Stimulated activated CD8-positive, alpha-beta memory T cell treated with anti-CD3 and anti-CD28 coated beads, Interleukin-7, amount 100 ng/mL, for 4 hours (primary cell): Measurements from ENCODE around the gene TIMP2.

ENCODE experiments used
- DNase-seq, 2 donors: peaks; one replicate each; pipeline ENCODE4 v3.0.0-alpha.2; 2020; ENCODE audit warnings: low read depth in 2 of 2

Gene TIMP2

GRCh38 chr17:78839235-78839761, 85.9 kb downstream of the TIMP2 start:
- DNase-seq: no peak

DNA sequence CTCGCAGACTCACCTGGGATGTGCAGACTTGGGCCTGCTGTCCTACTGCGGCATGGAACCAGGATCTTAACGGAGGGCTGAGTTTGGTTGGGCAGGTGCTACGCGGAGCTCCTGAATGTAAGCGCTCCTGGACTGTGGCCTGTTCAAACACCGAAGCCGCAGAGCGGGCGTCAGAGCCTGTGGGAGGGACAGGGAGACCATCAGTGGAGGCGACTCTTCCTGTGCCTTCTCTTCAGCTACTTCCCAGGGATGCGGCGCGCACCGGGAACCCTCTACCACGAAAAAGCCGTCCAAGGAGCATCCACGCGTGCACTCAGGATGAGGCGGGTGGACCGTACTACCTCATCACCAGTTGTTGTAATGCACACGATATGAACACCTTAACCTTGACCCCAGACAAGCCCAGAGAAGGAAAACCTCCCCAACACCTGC, 86.6 kb downstream of the TIMP2 start:
- no peak for DNase-seq

DNA sequence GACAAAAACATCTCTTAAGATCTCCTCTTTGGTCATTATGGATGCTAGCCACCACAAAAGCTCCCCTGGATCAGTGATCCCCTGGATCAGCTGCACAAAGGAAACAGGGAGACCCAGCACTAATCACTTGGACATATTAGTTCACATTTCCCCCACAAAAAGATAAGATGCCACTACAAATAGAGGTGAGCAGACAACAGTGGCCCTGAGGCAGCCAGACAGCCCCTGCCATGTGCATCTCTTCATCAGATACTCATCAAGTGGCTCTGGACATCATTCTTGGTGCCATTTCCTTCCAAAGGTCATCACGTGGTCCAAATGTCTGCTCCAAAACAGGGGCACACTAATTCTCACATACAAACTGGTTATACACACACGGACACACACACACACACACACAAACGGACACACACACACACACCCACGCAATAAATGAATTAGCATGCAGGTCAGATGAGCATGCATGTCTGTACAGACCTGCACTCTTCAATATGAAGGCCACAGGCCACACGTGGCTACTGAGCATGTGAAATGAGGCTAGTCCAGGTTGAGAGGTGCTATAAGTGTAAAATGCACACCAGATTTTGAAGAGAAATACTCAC, 88.7 kb downstream of the TIMP2 start:
- no peak for DNase-seq

DNA sequence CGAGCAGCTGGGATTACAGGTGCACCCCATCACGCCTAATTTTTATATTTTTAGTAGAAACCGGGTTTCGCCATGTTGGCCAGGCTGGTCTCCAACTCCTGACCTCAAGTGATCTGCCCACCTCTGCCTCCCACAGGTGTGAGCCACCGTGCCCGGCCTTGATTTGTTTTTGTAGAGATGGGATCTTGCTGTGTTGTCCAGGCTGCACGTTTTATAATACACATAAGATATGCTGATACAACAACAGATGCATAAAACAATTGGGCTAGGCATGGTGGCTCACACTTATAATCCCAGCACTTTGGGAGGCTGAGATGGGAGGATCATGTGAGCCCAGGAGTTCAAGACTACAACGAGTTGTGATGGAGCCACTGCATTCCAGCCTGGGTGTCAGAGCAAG, 90.6 kb downstream of the TIMP2 start:
- DNase-seq: no peak

DNA sequence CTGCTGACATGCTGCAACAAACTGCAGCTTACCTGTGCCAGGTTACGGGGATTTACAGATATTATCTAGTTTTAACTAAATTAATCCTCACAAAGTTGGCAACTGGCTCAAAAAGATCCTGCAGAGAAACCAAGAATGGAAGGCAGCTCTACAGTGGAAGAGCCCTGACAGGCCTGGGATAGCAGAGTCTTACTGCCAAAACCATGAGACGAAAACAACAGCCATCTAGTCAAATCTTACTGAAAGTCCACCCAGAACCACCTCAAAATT, 92.7 kb downstream of the TIMP2 start:
- DNase-seq: no peak

- DNase-seq: no peak
Observed at GRCh38 chr17:78831688-78832540, 93.3 kb downstream of the TIMP2 start.

DNA sequence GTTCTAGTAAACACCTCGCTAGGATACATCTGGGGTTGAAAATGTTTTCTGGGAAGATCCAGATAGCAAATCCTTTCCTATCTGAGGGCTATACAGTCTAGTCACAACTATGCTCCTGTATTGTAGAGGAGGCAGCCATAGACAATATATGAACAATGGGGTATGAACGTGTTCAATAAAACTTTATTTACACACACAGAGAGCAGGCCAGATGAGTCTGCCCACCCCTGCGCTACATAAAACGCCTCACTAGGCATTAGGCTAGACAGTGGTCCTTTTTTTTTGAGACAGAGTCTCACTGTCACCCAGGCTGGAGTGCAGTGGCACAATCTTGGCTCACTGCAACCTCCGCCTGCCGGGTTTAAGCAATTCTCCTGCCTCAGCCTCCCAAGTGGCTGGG, 95.7 kb downstream of the TIMP2 start:
- DNase-seq: no peak

DNA sequence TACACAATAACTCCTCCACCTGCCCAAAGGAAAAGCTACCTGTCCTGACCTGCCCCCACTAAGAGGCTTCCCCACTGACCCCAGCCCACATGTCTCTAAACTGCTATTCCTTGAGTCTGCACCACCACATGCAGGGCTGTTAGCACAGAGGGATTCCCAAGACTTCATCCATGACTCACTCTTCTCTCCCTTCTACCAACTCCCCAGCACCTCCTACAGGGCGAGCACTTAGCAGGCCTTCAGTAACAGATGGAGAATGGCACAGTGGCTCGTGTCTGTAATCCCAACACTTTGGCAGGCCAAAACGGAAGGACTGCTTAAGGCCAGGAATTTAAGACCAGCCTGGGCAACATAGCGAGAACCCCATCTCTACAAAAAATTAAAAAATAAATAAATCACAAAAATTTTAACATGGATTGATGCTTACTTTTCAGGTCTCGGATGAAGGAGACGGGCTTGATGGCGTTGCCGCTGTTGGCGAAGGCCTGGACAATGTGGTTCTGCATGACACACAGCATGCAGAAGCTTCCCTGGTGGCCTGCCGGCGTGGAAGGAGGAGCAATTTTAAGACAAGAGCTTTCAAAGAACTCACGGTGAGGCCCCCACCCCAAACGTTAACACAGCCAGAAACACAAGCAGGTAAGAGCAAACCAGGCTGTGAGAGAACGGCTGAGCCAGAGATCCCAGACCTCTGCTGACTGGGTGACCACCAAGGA, 96.6 kb downstream of the TIMP2 start:
- DNase-seq: no peak

DNA sequence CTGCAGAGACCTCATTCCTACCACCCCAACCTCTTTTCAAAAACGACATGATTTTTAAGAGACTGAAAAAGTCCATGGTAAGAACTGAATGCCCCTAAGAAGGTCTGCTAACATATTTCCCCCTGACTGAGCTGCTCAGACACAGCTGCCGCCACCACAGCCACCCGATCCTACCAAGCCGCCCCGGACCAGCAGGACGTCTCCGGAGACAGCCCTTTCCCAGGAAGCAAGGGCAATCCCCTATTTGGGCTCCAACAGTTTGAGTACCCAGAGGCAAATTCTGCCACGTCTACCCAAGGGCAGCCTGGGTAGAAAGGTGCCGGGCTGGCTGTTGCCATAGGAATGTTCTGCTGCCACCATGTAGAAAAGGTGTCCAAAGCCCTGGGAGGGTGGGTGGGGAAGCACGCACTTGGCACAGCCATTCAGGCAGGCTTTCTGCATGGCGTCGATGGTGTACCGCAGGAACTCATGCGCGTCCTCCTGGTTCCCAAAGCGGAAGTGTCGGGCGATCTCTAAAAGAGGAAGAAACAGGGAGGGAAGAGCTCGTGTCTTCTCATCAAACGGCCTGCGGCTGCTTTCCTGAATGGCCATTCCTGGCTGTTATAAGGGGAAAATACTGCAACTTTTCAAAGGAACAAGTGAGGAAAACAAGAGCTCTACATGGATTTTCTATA, 98.2 kb downstream of the TIMP2 start:
- DNase-seq: no peak

DNA sequence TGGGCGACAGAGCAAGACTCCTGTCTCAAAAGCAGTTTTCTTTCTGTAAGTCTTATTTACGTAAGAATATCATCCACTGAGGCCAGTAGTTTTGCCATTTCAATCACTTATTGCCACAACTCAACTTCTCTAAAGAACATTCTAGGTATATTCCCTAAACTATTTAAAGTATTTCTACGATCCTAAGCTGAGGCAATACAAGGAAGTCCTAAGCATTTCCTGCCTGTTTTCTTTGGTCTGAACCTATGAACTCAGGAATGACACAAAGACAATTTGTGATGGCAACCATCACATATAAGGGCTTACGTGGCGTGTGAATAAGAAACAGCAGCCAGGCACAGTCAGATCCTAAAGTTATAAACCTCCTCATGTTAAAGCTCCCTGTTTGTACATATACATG, 98.8 kb downstream of the TIMP2 start:
- no peak for DNase-seq

- DNase-seq: no peak
Observed at GRCh38 chr17:78825696-78826095, 99.5 kb downstream of the TIMP2 start.

- DNase-seq: no peak
Observed at GRCh38 chr17:78824240-78824639, 100.9 kb downstream of the TIMP2 start.

DNA sequence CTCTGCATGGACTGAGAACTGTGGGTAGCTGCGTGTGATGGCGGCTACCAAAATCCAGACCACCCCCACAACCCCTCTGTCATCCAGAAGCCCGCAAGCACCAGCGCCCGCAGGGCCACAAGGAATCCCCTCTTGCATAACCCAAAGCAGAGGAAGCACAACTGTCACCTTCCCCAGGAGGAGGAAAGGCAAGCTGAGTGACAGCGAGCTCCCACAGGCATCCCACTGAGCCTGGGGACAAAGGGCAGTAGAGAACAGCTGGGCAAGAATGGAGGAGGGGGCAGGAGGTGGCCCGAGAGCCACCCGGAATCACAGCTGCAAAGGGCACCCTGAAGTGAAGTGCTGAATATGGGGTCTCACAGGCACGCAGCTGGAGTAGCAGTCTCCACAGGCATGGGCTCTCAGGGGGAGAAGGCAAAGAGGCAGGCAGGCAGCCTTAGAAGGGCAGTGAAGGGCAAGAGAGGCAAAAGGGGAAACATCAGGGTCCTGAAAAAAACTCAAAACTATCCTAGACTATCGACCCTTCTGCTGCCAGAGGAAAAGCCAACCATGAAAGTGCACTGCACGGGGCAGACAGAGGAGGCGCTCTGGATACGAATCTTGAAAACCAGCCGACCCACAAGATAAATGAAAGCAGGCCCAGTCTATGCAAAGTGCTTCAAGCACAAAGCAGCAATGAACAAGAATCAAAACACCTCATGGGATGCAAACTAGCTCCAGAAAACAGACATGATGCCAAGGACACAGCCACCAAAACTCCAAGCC, 101.7 kb downstream of the TIMP2 start:
- DNase-seq: no peak

- DNase-seq: no peak
Observed at GRCh38 chr17:78822552-78822951, 102.6 kb downstream of the TIMP2 start.

DNA sequence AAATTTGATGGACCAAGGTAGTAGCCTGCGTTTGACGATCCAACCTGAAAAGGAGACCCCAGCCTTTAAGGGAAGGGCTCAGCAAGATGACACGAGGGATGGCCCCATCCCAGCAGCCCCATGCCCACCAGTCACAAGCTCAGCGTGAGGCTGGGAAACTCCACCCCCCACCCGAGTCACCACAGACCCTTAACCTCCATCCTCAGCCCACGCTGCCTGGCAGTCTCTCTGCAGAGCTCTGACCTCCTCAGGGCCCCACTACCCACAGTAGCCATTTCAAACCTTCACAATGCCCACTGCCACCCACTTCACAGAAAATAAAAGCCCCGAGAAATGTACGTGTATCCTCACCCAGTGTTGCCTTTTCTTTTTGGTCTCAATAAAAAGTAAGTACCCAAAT, 103.2 kb downstream of the TIMP2 start:
- DNase-seq: no peak

GRCh38 chr17:78820841-78821240, 104.3 kb downstream of the TIMP2 start:
- no peak for DNase-seq

DNA sequence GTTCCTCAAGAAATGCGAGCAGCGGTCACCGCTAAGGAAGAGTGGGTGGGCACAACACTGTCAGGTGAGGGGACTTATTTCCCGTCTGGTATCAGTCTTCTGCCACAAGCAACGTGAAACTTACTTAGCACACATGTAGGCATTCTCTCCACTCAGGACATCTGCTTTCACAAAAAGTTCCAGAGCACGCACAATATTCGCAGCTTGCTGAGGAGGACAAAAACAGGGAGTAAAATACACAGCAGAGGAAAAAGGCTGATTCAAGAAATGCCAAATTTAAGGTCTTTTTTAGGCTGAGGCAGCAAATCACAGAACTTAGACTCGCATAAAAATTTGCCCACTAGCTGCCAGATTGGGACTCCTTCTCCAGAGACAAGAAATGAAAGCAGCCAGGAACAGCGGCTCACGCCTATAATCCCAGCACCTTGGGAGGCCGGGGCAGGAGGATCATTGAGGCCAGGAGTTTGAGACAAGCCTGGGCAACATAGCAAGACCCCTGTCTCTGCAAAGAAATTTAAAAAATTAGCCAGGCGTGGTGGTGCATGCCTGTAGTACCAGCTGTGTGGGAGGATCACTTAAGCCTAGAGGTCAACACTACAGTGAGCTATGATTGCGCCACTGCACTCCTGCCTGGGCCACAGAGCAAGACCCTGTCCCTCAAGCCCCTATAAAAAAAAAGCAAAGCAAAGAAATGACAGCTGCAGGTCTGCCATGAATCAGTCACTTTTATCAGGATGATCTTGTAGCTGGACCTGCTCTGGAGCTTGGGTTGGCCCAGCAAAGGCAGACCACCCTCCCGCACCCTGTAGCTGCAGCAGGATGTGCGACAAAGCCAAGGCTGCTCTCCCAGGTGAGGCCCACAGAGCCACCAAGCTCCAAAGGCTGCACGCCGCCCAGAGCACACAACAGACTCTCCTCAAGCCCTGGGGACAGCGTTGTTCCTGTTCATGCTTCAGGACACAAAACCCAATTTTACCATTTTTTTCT, 105.1 kb downstream of the TIMP2 start:
- DNase-seq: no peak

DNA sequence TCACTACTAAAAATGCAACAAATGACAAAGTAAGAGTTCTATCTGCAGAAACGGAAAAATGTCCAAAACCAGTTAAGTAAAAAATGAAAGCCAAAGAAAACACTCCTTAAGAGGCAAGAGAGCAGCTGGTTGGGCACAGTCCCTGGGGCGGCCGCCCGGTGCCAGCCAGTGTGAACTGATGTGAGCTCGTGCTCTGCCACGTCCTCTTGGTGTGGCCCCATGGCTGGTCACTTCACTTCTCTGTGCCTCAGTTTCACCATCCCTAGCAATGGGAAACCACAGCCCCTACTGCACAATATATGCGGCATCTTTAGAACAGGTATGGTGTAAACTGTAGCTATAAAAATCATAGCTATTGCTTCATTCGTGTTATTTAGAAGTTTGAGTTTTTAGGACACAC, 105.8 kb downstream of the TIMP2 start:
- DNase-seq: no peak

- DNase-seq: no peak
Observed at GRCh38 chr17:78818932-78819331, 106.3 kb downstream of the TIMP2 start.

DNA sequence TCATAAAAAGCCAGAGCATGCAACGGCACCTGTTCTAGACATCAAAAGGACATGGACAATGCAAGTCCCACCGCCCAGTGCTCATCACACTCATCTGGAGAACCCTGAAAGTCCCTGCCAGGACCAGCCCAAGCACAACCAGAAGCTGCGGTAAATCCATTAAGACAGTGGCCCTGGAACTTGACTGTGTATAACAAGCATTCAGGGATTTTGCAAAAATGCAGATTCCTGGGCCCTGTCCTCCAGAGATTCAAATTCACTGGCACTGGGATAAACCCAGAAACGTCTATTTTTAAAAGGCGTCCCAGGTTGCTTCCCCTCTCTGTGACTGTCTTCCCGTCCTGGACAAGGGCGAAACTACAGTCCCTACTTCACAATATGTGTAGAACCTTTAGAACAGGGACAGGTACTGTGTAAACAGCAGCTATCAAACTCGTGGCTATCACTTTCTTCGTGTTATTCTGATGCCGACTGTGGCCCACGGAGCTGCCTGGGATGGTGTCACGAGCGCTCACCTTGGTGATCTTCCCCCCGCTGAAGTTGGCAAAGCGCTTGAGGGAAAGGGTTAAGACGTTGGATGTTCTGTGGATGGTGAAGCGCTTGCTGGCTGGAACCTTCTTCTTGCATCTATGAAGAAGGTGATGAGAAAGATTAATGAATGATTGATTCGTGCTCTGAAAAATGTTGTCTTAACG, 106.9 kb downstream of the TIMP2 start:
- DNase-seq: no peak
